H9 (cell line): Measurements from ENCODE around the gene PDIA3. TPM values are rescaled to one million over a fixed set of nuclear protein-coding genes. Genes with fewer than 3 reads are reported as not detected.

Experiments used
- DNase-seq: peaks from one replicate; pipeline ENCODE4 v3.0.0-alpha.2; 2017
- H2AFZ ChIP-seq: one replicate; pipeline ENCODE4 v1.6.1; 2013; ENCODE audit warnings: mild to moderate bottlenecking, low read length, control low read depth, moderate library complexity
- H2AK5ac ChIP-seq: 2 replicates; pipeline ENCODE4 v1.6.1; 2013; ENCODE audit warnings: low read length, control low read depth, mixed read lengths; ENCODE audit not compliant: insufficient read length
- H2BK120ac ChIP-seq: one replicate; pipeline ENCODE4 v1.6.1; 2013; ENCODE audit warnings: low read depth, mild to moderate bottlenecking, low read length, control low read depth, inconsistent platforms; ENCODE audit not compliant: poor library complexity, severe bottlenecking
- H2BK12ac ChIP-seq: 2 replicates; pipeline ENCODE4 v1.6.1; 2013; ENCODE audit warnings: low read length, control low read depth, mixed read lengths, low read depth; ENCODE audit not compliant: insufficient read length
- H2BK15ac ChIP-seq: 2 replicates; pipeline ENCODE4 v1.6.1; 2013; ENCODE audit warnings: low read depth, low read length, control low read depth
- H2BK20ac ChIP-seq: one replicate; pipeline ENCODE4 v1.6.1; 2013; ENCODE audit warnings: low read depth, mild to moderate bottlenecking, low read length, control low read depth, inconsistent platforms; ENCODE audit not compliant: poor library complexity, severe bottlenecking
- H2BK5ac ChIP-seq: 2 replicates; pipeline ENCODE4 v1.6.1; 2013; ENCODE audit warnings: low read length, control low read depth, mixed read lengths; ENCODE audit not compliant: insufficient read length
- H3K14ac ChIP-seq: 2 replicates; pipeline ENCODE4 v1.6.1; 2013; ENCODE audit warnings: low read length, control low read depth; ENCODE audit not compliant: insufficient read depth
- H3K18ac ChIP-seq: 2 replicates; pipeline ENCODE4 v1.6.1; 2013; ENCODE audit warnings: low read depth, mild to moderate bottlenecking, mixed read lengths, low read length, control low read depth; ENCODE audit not compliant: insufficient read length
- H3K23ac ChIP-seq: 2 replicates; pipeline ENCODE4 v1.6.1; 2013; ENCODE audit warnings: low read length, control low read depth, mixed read lengths, low read depth; ENCODE audit not compliant: insufficient read length
- H3K23me2 ChIP-seq: 2 replicates; pipeline ENCODE4 v1.6.1; 2013; ENCODE audit warnings: low read depth, mild to moderate bottlenecking, mixed read lengths, low read length, control low read depth; ENCODE audit not compliant: insufficient read length, poor library complexity, severe bottlenecking
- H3K27ac ChIP-seq: 2 replicates; pipeline ENCODE4 v1.5.1; 2013; ENCODE audit warnings: low read length, control low read depth, mixed read lengths, low read depth; ENCODE audit not compliant: insufficient read length
- H3K27me3 ChIP-seq: 2 replicates; pipeline ENCODE4 v1.6.1; 2013; ENCODE audit warnings: low read length, control low read depth, inconsistent platforms; ENCODE audit not compliant: insufficient read depth
- H3K4ac ChIP-seq: 2 replicates; pipeline ENCODE4 v1.6.1; 2013; ENCODE audit warnings: low read depth, mild to moderate bottlenecking, control low read depth, inconsistent platforms, low read length, moderate library complexity
- H3K4me1 ChIP-seq: 2 replicates; pipeline ENCODE4 v1.6.1; 2013; ENCODE audit warnings: low read length, control low read depth, inconsistent platforms; ENCODE audit not compliant: insufficient read depth
- H3K4me2 ChIP-seq: 2 replicates; pipeline ENCODE4 v1.6.1; 2013; ENCODE audit warnings: low read length, control low read depth, mixed read lengths; ENCODE audit not compliant: insufficient read length, insufficient read depth
- H3K56ac ChIP-seq: 2 replicates; pipeline ENCODE4 v1.6.1; 2013; ENCODE audit warnings: low read depth, mild to moderate bottlenecking, mixed read lengths, low read length, control low read depth; ENCODE audit not compliant: insufficient read length
- H3K79me1 ChIP-seq: 2 replicates; pipeline ENCODE4 v1.6.1; 2013; ENCODE audit warnings: low read depth, mild to moderate bottlenecking, moderate library complexity, low read length, control low read depth, inconsistent platforms; ENCODE audit not compliant: insufficient read depth, poor library complexity, severe bottlenecking
- H3K79me2 ChIP-seq: 2 replicates; pipeline ENCODE4 v1.6.1; 2013; ENCODE audit warnings: low read length, control low read depth, inconsistent platforms; ENCODE audit not compliant: insufficient read depth
- H3K9ac ChIP-seq: 2 replicates; pipeline ENCODE4 v1.6.1; 2013; ENCODE audit warnings: low read length, control low read depth, mixed read lengths; ENCODE audit not compliant: insufficient read length; ENCODE audit errors: extremely low read depth
- H3K9me3 ChIP-seq: one replicate; pipeline ENCODE4 v1.6.1; 2013; ENCODE audit warnings: low read depth, low read length, inconsistent platforms; ENCODE audit not compliant: control insufficient read depth
- H3T11ph ChIP-seq: one replicate; pipeline ENCODE4 v1.6.1; 2013; ENCODE audit warnings: mild to moderate bottlenecking, low read length, control low read depth, inconsistent platforms
- H4K20me1 ChIP-seq: one replicate; pipeline ENCODE4 v1.6.1; 2013; ENCODE audit not compliant: control insufficient read depth, insufficient read length, insufficient read depth
- H4K5ac ChIP-seq: 2 replicates; pipeline ENCODE4 v1.6.1; 2013; ENCODE audit warnings: low read depth, mild to moderate bottlenecking, mixed read lengths, low read length, control low read depth; ENCODE audit not compliant: insufficient read length
- H4K8ac ChIP-seq: replicated peaks from 2 replicates; pipeline ENCODE4 v1.6.1; 2013; ENCODE audit warnings: low read length, control low read depth, mixed read lengths, low read depth; ENCODE audit not compliant: insufficient read length
- H4K91ac ChIP-seq: 2 replicates; pipeline ENCODE4 v1.6.1; 2013; ENCODE audit warnings: low read depth, mild to moderate bottlenecking, moderate library complexity, mixed read lengths, low read length, control low read depth; ENCODE audit not compliant: insufficient read length
- H3K27ac Mint-ChIP-seq, 3 experiments: 2 replicates in 2 of 3; 3 replicates in 1 of 3; pipeline ENCODE4 v1.8.0; 2020 to 2021; ENCODE audit warnings: mixed read lengths in 3 of 3, mild to moderate bottlenecking in 1 of 3, moderate library complexity in 1 of 3
- H3K27me3 Mint-ChIP-seq: 2 replicates; pipeline ENCODE4 v1.8.0; 2021; ENCODE audit warnings: low read depth, mild to moderate bottlenecking, moderate library complexity, mixed read lengths
- H3K36me3 Mint-ChIP-seq, 3 experiments: 2 replicates in 2 of 3; 3 replicates in 1 of 3; pipeline ENCODE4 v1.8.0; 2020 to 2021; ENCODE audit warnings: low read depth in 3 of 3, mixed read lengths in 3 of 3; ENCODE audit not compliant: insufficient read depth in 1 of 3
- H3K4me1 Mint-ChIP-seq, 2 experiments: 2 replicates each; pipeline ENCODE4 v1.8.0; 2020; ENCODE audit warnings: mixed read lengths in 2 of 2
- H3K4me3 Mint-ChIP-seq, 2 experiments: 2 replicates in 1 of 2; 3 replicates in 1 of 2; pipeline ENCODE4 v1.8.0; 2020 to 2021; ENCODE audit warnings: mild to moderate bottlenecking in 2 of 2, mixed read lengths in 2 of 2, moderate library complexity in 1 of 2
- H3K9me3 Mint-ChIP-seq, 2 experiments: 2 replicates in 1 of 2; 3 replicates in 1 of 2; pipeline ENCODE4 v1.8.0; 2020; ENCODE audit warnings: mild to moderate bottlenecking in 2 of 2, mixed read lengths in 2 of 2, moderate library complexity in 1 of 2
- CTCF ChIP-seq: fragments of 200-600 bp; sonication (generic); conservative IDR thresholded peaks from 3 replicates; pipeline ENCODE4 v1.8.0; 2021; ENCODE audit warnings: antibody characterized with exemption, mild to moderate bottlenecking
- WGBS: extraction: QIAGEN DNeasy Blood & Tissue Kit; methylation state at CpG from one replicate; pipeline ENCODE4 v1.1.7; 2013; ENCODE audit warnings: missing lambda C conversion rate, low lambda C conversion rate, mixed read lengths; ENCODE audit not compliant: insufficient read length; ENCODE audit errors: extremely low coverage; 5-methylcytosine and 5-hydroxymethylcytosine counted together
- total RNA-seq: library from RNA; stranded (reverse); gene quantifications from 2 replicates; pipeline ENCODE4 v1.2.1, GENCODE V29; 2021

Gene PDIA3
- total RNA-seq, 1 experiment from 2014 or later, result 524 TPM

- DNase-seq, result no peak
- H2BK12ac ChIP-seq, result no peak overlapping the region
- no peak overlapping the region for H3K9ac ChIP-seq
- no peak overlapping the region for H2BK20ac ChIP-seq
- H3K27ac ChIP-seq, result no peak overlapping the region
- no peak overlapping the region for H4K91ac ChIP-seq
- Mint-ChIP-seq H3K4me1 (peaks cover 12 to 17% of the 10 kb centered on the region in 2 experiments), H3K4me3 (no peak overlapping the region), H3K9me3 (no peaks in the 10 kb centered on the region), H3K27me3 (no peaks in the 10 kb centered on the region), H3K27ac (peak overlapping the region in 1 of 3 experiments; percentile 32; a peak in 1 of 7 replicates), H3K36me3 (peaks cover 37 to 78% (median 50%) of the 10 kb centered on the region in 3 experiments)
- H2AK5ac ChIP-seq, result no peak overlapping the region
- no peak overlapping the region for H4K5ac ChIP-seq
- H3K18ac ChIP-seq, result no peak overlapping the region
- no peak overlapping the region for H2BK120ac ChIP-seq
- H3K79me2 ChIP-seq, result peaks cover 34% of the 10 kb centered on the region; the same call in 1 of the 2 replicates
- no peak overlapping the region for H2BK5ac ChIP-seq
- H3K79me1 ChIP-seq, result peaks cover 13% of the 10 kb centered on the region
- no peak overlapping the region for H3K56ac ChIP-seq
- H2BK15ac ChIP-seq, result no peak overlapping the region
- no peaks in the 10 kb centered on the region for H3K9me3 ChIP-seq
- H3T11ph ChIP-seq, result no peak overlapping the region
- H3K23ac ChIP-seq, result no peak overlapping the region
- H3K4ac ChIP-seq, result no peak overlapping the region
- H3K23me2 ChIP-seq, result no peaks in the 10 kb centered on the region
- H3K4me1 ChIP-seq, result no peaks in the 10 kb centered on the region; the same call in 1 of the 2 replicates
- H4K20me1 ChIP-seq, result no peaks in the 10 kb centered on the region
- no peak for TF ChIP-seq CTCF
- no peak overlapping the region for H3K4me2 ChIP-seq
- no peak overlapping the region for H3K14ac ChIP-seq
- H3K27me3 ChIP-seq, result no peaks in the 10 kb centered on the region
- WGBS, result no CpG with 5 or more reads among the region's 6 CpGs
- no peak overlapping the region for H4K8ac ChIP-seq
- H2AFZ ChIP-seq, result no peak overlapping the region
These were observed 5.6 kb downstream of the PDIA3 start for GRCh38 chr15:43751885-43752284.
